Osteoblast (primary cell): Measurements from ENCODE around the gene SLC39A11. TPM values are rescaled to one million over a fixed set of nuclear protein-coding genes. Genes with fewer than 3 reads are reported as not detected.

Experiments
- DNase-seq: peaks from one replicate; pipeline ENCODE4 v3.0.0; 2011; ENCODE audit warnings: low spot score, mixed read lengths; ENCODE audit not compliant: insufficient read length; ENCODE audit errors: missing footprints
- H2AFZ ChIP-seq: 2 replicates; pipeline ENCODE4 v1.6.0; 2011; ENCODE audit warnings: mild to moderate bottlenecking, low read length
- H3K27ac ChIP-seq: 2 replicates; pipeline ENCODE4 v1.5.1; 2011; ENCODE audit warnings: mild to moderate bottlenecking, low read depth, low read length, moderate library complexity
- H3K27me3 ChIP-seq: 2 replicates; pipeline ENCODE4 v1.6.0; 2012; ENCODE audit warnings: mild to moderate bottlenecking, control low read depth, inconsistent platforms, low read length, moderate library complexity; ENCODE audit not compliant: insufficient read depth
- H3K36me3 ChIP-seq: 2 replicates; pipeline ENCODE4 v1.5.1; 2011; ENCODE audit warnings: mild to moderate bottlenecking, low read length, control low read depth, moderate library complexity; ENCODE audit not compliant: insufficient read depth
- H3K4me1 ChIP-seq: 2 replicates; pipeline ENCODE4 v1.5.1; 2011; ENCODE audit warnings: mild to moderate bottlenecking, low read length, control low read depth, moderate library complexity; ENCODE audit not compliant: insufficient read depth
- H3K4me2 ChIP-seq: 2 replicates; pipeline ENCODE4 v1.6.0; 2011; ENCODE audit warnings: mild to moderate bottlenecking, low read length; ENCODE audit not compliant: insufficient read depth
- H3K4me3 ChIP-seq: fragments of 200-600 bp; sonication (generic); 3 replicates; pipeline ENCODE4 v1.5.1; 2012; ENCODE audit warnings: mild to moderate bottlenecking, low read length, inconsistent platforms; ENCODE audit not compliant: insufficient read depth
- H3K79me2 ChIP-seq: 2 replicates; pipeline ENCODE4 v1.6.0; 2012; ENCODE audit warnings: mild to moderate bottlenecking, low read length, control low read depth, inconsistent platforms; ENCODE audit not compliant: insufficient read depth
- H3K9me3 ChIP-seq: 2 replicates; pipeline ENCODE4 v1.5.1; 2011; ENCODE audit warnings: low read depth, low read length, control low read depth
- H4K20me1 ChIP-seq: 2 replicates; pipeline ENCODE4 v1.6.0; 2012; ENCODE audit warnings: mild to moderate bottlenecking, low read length, control low read depth; ENCODE audit not compliant: insufficient read depth
- total RNA-seq: library from RNA; depleted of rRNA; stranded (reverse); fragments of >200 nt; gene quantifications from 2 replicates; pipeline ENCODE4 v1.2.3, GENCODE V29; 2012
- TF ChIP-seq, protein P1 (sequence below): IDR thresholded peaks from 2 replicates; pipeline ENCODE4 v1.5.1; 2011; ENCODE audit warnings: mild to moderate bottlenecking, low read depth, low read length, moderate library complexity; ENCODE audit errors: extremely low read depth

The SLC39A11 gene
- total RNA-seq, 1 donor: 27.1 TPM

DNA sequence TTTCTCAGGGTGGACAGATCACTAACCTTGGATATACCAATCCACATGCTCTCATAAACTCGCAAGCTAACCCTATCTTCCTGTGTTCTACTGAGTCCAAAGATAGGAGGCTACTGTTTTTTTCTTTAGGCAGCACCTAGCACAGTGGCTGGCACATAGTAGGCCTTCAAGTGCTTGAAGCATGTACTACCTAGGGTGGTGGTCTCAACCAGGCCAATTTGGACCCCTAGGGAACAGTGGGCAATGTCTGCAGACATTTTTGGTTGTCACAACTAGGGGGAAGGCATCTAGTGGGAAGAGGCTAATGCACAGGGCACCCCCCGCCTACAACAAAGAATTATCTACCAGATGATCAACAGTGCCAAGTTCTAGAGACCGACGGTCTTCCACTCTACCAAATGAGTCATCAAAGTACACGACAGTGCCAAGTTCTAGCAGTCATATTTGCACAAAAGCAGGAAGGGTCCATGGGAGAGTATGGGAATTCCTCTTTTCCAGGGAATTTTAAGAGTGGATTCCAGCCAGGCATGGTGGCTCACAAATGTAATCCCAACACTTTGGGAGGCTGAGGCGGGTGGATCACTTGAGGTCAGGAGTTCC lies 390.3 kb downstream of the SLC39A11 start:
- Histone ChIP-seq H2AFZ (no peak overlapping the region), H3K4me1 (peaks cover 20% of the 10 kb centered on the region), H3K27ac (no peak overlapping the region), H3K79me2 (no peaks in the 10 kb centered on the region), H3K36me3 (no peaks in the 10 kb centered on the region), H3K4me2 (no peak overlapping the region), H4K20me1 (no peaks in the 10 kb centered on the region), H3K27me3 (peaks cover 3% of the 10 kb centered on the region), H3K9me3 (no peaks in the 10 kb centered on the region), H3K4me3 (no peak overlapping the region)
- TF ChIP-seq, protein P1, sequence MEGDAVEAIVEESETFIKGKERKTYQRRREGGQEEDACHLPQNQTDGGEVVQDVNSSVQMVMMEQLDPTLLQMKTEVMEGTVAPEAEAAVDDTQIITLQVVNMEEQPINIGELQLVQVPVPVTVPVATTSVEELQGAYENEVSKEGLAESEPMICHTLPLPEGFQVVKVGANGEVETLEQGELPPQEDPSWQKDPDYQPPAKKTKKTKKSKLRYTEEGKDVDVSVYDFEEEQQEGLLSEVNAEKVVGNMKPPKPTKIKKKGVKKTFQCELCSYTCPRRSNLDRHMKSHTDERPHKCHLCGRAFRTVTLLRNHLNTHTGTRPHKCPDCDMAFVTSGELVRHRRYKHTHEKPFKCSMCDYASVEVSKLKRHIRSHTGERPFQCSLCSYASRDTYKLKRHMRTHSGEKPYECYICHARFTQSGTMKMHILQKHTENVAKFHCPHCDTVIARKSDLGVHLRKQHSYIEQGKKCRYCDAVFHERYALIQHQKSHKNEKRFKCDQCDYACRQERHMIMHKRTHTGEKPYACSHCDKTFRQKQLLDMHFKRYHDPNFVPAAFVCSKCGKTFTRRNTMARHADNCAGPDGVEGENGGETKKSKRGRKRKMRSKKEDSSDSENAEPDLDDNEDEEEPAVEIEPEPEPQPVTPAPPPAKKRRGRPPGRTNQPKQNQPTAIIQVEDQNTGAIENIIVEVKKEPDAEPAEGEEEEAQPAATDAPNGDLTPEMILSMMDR: no peak
- DNase-seq: peak; percentile 91

DNA sequence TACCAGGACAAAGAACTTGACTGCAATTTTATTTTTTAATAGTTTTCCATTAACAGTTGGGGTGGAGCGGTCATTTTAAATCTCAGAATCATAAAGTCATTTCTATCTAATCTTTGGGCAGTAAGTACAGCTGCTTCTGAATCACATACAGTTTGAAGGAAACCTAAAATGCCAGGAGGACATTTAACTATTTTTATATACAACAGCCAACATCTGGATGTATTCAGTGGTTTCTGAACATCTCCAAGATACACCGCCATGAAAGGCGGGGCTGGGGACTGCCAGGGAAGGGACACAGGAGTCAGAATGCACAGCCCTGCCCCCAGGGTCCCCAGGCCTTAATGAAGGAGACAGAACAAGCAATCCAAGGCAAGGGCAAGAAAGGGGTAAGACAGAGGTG lies 392.3 kb downstream of the SLC39A11 start:
- H2AFZ ChIP-seq: no peak overlapping the region
- TF ChIP-seq, protein P1: no peak
- H3K4me2 ChIP-seq: no peak overlapping the region
- H4K20me1 ChIP-seq: no peaks in the 10 kb centered on the region
- H3K79me2 ChIP-seq: no peaks in the 10 kb centered on the region
- peaks cover 3% of the 10 kb centered on the region for H3K27me3 ChIP-seq
- no peaks in the 10 kb centered on the region for H3K36me3 ChIP-seq
- no peak for DNase-seq
- H3K4me3 ChIP-seq: no peak overlapping the region
- H3K4me1 ChIP-seq: peaks cover 20% of the 10 kb centered on the region
- no peaks in the 10 kb centered on the region for H3K9me3 ChIP-seq
- no peak overlapping the region for H3K27ac ChIP-seq

DNA sequence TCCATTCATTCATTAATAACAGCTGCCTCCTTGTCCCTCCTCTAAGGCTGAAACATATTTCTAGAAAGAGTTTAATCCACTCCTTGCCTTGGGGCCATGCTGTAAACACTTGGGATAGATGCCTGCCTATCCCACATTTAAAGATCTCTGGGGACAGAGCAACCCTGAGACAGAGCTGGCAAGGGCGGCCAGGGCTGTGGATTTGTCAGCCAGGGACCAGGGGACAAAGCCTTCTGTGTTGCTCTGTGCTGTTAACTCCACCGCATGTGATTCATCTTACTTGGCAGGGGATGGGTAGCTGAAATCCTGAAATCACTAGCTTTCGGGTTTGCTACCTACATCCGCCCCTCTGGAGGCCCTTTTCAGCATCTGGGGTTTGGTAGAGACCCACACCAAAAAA lies 392.9 kb downstream of the SLC39A11 start:
- TF ChIP-seq, protein P1: no peak
- Histone ChIP-seq H4K20me1 (no peaks in the 10 kb centered on the region), H3K79me2 (no peaks in the 10 kb centered on the region), H2AFZ (no peak overlapping the region), H3K27me3 (peaks cover 3% of the 10 kb centered on the region), H3K27ac (peak overlapping the region; percentile 35), H3K4me2 (peak overlapping the region; percentile 9), H3K36me3 (no peaks in the 10 kb centered on the region), H3K9me3 (no peaks in the 10 kb centered on the region), H3K4me3 (no peak overlapping the region), H3K4me1 (peaks cover 20% of the 10 kb centered on the region)
- peak; percentile 94 for DNase-seq

DNA sequence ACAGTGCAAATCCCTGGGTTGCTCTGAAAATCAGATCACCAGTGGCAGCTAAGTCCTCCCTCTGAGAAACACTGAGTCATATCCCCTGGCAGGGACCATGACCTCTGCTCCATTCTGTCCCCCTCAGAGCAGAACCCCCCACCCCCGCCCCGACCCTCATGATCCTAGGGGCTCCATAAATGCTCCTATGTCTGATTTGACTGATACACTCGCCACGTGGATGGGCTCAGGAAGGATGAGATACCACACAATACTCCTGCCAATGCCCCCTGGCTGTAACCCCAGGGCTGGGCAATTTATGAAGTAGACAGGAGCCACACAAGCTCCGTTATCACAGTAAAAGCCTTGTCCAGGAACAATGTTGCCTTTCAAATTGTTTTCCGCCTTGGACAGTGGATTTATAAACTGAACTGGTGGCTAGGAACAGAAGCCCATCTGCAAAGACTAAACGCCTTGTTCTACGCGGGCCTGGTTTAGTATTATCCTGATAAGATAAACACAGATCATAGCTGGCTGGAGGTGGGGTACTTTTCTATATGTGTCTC lies 394.8 kb downstream of the SLC39A11 start:
- Histone ChIP-seq H3K27me3 (peaks cover 3% of the 10 kb centered on the region), H4K20me1 (no peaks in the 10 kb centered on the region), H3K4me1 (peaks cover 15% of the 10 kb centered on the region), H3K27ac (no peak overlapping the region), H3K9me3 (no peaks in the 10 kb centered on the region), H2AFZ (no peak overlapping the region), H3K79me2 (no peaks in the 10 kb centered on the region), H3K36me3 (no peaks in the 10 kb centered on the region), H3K4me3 (no peak overlapping the region), H3K4me2 (no peak overlapping the region)
- DNase-seq: no peak
- TF ChIP-seq, protein P1: no peak
